ENCODE results near the gene PARL. TPM values are rescaled to one million over a fixed set of nuclear protein-coding genes. Genes with fewer than 3 reads are reported as not detected.

Gene PARL
- total and polyA plus RNA-seq, 2 donors (not counting 3 experiments of a cell fraction or from before 2014, with no cell fraction given), result 38.8 to 48.1 TPM

- ChIA-PET CTCF (interaction anchor here (0.9 to 2.9 kb wide), 3 partner anchors 11 to 58 kb away, joined by 3 to 16 read pairs (median 4); partner anchors contain the start of gene PARL), POLR2A (no interaction called here)
- DNase-seq (ENCODE audit: low read depth, low spot score), result no peak
- no peak for FAIRE-seq
- H3K9me3 ChIP-seq (replicated peaks; ENCODE audit: control insufficient read depth, insufficient read depth, low read length), result no peaks in the 10 kb centered on the region
- H3K36me3 ChIP-seq (ENCODE audit: control insufficient read depth in 2 of 2, extremely low read depth in 1 of 2, insufficient read depth in 2 of 2, low read length in 2 of 2), result peaks cover 2 to 6% of the 10 kb centered on the region in 2 experiments
- no peaks in the 10 kb centered on the region for H3K9me1 ChIP-seq (replicated peaks; ENCODE audit: control insufficient read depth, extremely low read depth, insufficient read depth, low read length)
- H3K4me1 ChIP-seq (ENCODE audit: control insufficient read depth, extremely low read depth, insufficient read depth, low read length), result peaks cover 8% of the 10 kb centered on the region
- no peak overlapping the region for H3K9ac ChIP-seq (replicated peaks; ENCODE audit: extremely low read depth, insufficient read depth, low read length)
- no peaks in the 10 kb centered on the region for H3K79me2 ChIP-seq (ENCODE audit: control insufficient read depth, insufficient read depth, low read length)
- H4K20me1 ChIP-seq (replicated peaks; ENCODE audit: control insufficient read depth, extremely low read depth, insufficient read depth, low read length), result no peaks in the 10 kb centered on the region
- BruUV-seq (replicated peaks), result no TSS peak
- H3K4me3 ChIP-seq (replicated peaks in 1 of 3; ENCODE audit: insufficient read depth in 1 of 3, low read depth in 1 of 3, low read length in 3 of 3), result no peak overlapping the region
- no peak overlapping the region for H3K27ac ChIP-seq (ENCODE audit: insufficient read depth, low read depth, low read length)
- H3K4me2 ChIP-seq (ENCODE audit: insufficient read depth, low read length), result no peak overlapping the region
- dilution Hi-C loops (cut with MboI; ENCODE audit: extremely low pct_ligation_motif_present, low sequenced_read_pairs), result no loop called here
- no peak for TF ChIP-seq MYC (IDR thresholded peaks at IDR 0.05; ENCODE audit: low read depth, low read length)
- no peak overlapping the region for H2AFZ ChIP-seq (ENCODE audit: low read depth, low read length)
- intact Hi-C loops (cut with micrococcal nuclease), result no loop called here
- no peaks in the 10 kb centered on the region for H3K27me3 ChIP-seq (ENCODE audit: control insufficient read depth in 2 of 2, insufficient read depth in 2 of 2, low read length in 2 of 2)
Measured at GRCh38 chr3:183826448-183827250, 58.0 kb downstream of the PARL start.

GRCh38 chr3:183825456-183826161, 59.1 kb downstream of the PARL start, which contains the start of gene MAP6D1:
Gene MAP6D1 (minus strand): TSS chr3:183825577. CDS start chr3:183825547, 30 bp downstream.
- ChIA-PET POLR2A (no interaction called here), CTCF (interaction anchor here (0.8 to 2.9 kb wide), 5 partner anchors 10 to 59 kb away, joined by 3 to 16 read pairs (median 3); partner anchors contain the start of gene PARL)
- FAIRE-seq (peak; percentile 69), DNase-seq (ENCODE audit: low read depth, low spot score) (peak; percentile 42)
- dilution Hi-C loops (cut with MboI; ENCODE audit: extremely low pct_ligation_motif_present, low sequenced_read_pairs) (no loop called here), intact Hi-C loops (cut with micrococcal nuclease) (loop anchor here (1.0 kb wide), 1 partner anchor 59 kb away; the partner anchor contains the start of gene PARL)
- peak; percentile 56 for TF ChIP-seq MAX (IDR thresholded peaks at IDR 0.05; ENCODE audit: insufficient read depth, insufficient read length)
- TF ChIP-seq, protein P1, sequence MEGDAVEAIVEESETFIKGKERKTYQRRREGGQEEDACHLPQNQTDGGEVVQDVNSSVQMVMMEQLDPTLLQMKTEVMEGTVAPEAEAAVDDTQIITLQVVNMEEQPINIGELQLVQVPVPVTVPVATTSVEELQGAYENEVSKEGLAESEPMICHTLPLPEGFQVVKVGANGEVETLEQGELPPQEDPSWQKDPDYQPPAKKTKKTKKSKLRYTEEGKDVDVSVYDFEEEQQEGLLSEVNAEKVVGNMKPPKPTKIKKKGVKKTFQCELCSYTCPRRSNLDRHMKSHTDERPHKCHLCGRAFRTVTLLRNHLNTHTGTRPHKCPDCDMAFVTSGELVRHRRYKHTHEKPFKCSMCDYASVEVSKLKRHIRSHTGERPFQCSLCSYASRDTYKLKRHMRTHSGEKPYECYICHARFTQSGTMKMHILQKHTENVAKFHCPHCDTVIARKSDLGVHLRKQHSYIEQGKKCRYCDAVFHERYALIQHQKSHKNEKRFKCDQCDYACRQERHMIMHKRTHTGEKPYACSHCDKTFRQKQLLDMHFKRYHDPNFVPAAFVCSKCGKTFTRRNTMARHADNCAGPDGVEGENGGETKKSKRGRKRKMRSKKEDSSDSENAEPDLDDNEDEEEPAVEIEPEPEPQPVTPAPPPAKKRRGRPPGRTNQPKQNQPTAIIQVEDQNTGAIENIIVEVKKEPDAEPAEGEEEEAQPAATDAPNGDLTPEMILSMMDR (IDR thresholded peaks at IDR 0.05; ENCODE audit: extremely low read depth in 1 of 2, insufficient read depth in 1 of 2, low read depth in 1 of 2, low read length in 2 of 2), result peak in 1 of 2 donors; percentile 26
- TF ChIP-seq MYC (IDR thresholded peaks at IDR 0.05; ENCODE audit: low read depth, low read length), result no peak
- TF ChIP-seq EZH2 (IDR thresholded peaks at IDR 0.05; ENCODE audit: borderline replicate concordance, low read depth, low read length, severe bottlenecking), result no peak
- H3K27me3 ChIP-seq (ENCODE audit: control insufficient read depth in 2 of 2, insufficient read depth in 2 of 2, low read length in 2 of 2), result no peaks in the 10 kb centered on the region
- no peaks in the 10 kb centered on the region for H3K9me3 ChIP-seq (replicated peaks; ENCODE audit: control insufficient read depth, insufficient read depth, low read length)
- peak within 1 kb of the TSS; percentile 55 for H2AFZ ChIP-seq (ENCODE audit: low read depth, low read length)
- peaks cover 8% of the 10 kb centered on the region for H3K4me1 ChIP-seq (ENCODE audit: control insufficient read depth, extremely low read depth, insufficient read depth, low read length)
- H3K27ac ChIP-seq (ENCODE audit: insufficient read depth, low read depth, low read length), result no peak within 1 kb of the TSS
- H4K20me1 ChIP-seq (replicated peaks; ENCODE audit: control insufficient read depth, extremely low read depth, insufficient read depth, low read length), result no peaks in the 10 kb centered on the region
- H3K9ac ChIP-seq (replicated peaks; ENCODE audit: extremely low read depth, insufficient read depth, low read length), result peak within 1 kb of the TSS; percentile 40
- no peaks in the 10 kb centered on the region for H3K9me1 ChIP-seq (replicated peaks; ENCODE audit: control insufficient read depth, extremely low read depth, insufficient read depth, low read length)
- no TSS peak for BruUV-seq (replicated peaks)
- peak within 1 kb of the TSS; percentile 55 for H3K4me2 ChIP-seq (ENCODE audit: insufficient read depth, low read length)
- peak within 1 kb of the TSS; percentile 48 to 55 (median 50) for H3K4me3 ChIP-seq (replicated peaks in 1 of 3; ENCODE audit: insufficient read depth in 1 of 3, low read depth in 1 of 3, low read length in 3 of 3)
- H3K36me3 ChIP-seq (ENCODE audit: control insufficient read depth in 2 of 2, extremely low read depth in 1 of 2, insufficient read depth in 2 of 2, low read length in 2 of 2), result peaks cover 0 to 6% of the 10 kb centered on the region in 2 experiments
- no peaks in the 10 kb centered on the region for H3K79me2 ChIP-seq (ENCODE audit: control insufficient read depth, insufficient read depth, low read length)

Measured in endothelial cell of umbilical vein (primary cell).